T-helper 2 cell treated with Interferon-gamma antibody and Interleukin-4, amounts not matched to agents 100 ng/mL and 5 ng/mL, for 36 hours (primary cell): Measurements from ENCODE around the gene BRME1. TPM values are rescaled to one million over a fixed set of nuclear protein-coding genes. Genes with fewer than 3 reads are reported as not detected.

ENCODE experiments used
- intact Hi-C: fragments of 100-400 bp; cut with micrococcal nuclease; formaldehyde crosslinking; loops from one replicate; pipeline ENCODE4 v1.15.1; 2023
- total RNA-seq: library from RNA; stranded (reverse); gene quantifications from 2 replicates; pipeline ENCODE4 v1.2.3, GENCODE V29; 2022

Gene BRME1
- total RNA-seq, 1 donor from 2014 or later = 10.5 TPM

DNA sequence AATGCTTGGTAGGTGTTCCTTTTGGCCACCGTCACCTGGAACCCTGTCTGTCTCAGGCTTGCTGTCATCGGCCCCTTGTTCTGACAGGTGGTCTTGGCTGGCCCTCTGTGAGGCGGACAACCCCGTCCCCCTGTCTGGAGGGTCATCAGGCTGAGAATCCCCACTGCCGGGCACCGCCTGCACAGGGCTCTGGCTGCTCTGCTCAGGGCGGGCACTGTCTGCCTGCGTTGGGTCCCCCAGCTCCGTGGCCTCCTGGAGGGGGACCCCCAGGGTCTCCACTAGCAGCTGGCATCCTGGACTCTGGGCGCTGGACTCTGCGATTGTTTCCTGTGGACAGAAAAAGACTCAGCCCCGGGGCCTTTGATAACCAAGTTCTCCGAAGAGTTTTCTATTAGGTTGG is 15.8 kb downstream of the BRME1 start:
- intact Hi-C loops = no loop called here

DNA sequence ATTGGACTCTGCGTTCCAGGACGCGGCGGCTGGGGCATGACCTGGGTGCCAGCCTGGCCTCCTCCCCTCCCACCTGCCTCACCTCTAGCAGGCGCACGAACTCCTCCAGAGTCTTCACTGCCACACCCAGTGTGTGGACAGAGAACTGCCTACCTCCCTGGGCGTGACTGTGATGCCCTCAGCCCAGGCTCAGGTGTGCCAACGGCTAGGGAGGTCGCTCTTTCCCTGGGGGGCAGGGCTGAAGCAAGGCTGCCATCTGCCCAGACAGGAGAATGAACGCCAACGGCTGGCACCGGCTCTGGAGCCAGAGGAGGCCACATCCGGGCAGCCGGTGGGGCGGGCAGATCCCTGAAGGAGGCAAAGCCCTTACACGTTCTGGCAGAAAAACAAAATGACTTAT is 17.6 kb downstream of the BRME1 start:
- intact Hi-C loops = no loop called here

DNA sequence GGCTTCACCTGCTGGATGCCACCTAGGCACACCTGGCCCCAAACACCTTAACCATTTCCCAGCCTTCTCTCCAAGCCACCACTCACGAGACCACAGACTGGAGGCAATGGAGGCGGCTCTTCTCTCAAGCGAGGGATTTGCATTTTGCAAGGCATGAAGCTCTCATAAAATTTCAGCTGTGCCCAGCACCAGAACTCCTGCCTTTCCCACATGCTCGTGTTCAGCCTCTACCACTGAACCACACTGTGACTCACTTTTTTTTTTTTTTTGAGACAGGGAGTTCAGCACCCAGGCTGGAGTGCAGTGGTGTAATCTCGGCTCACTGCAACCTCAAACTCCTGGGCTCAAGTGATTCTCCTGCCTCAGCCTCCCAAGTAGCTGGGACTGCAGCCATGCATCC is 18.4 kb downstream of the BRME1 start:
- intact Hi-C loops = no loop called here

DNA sequence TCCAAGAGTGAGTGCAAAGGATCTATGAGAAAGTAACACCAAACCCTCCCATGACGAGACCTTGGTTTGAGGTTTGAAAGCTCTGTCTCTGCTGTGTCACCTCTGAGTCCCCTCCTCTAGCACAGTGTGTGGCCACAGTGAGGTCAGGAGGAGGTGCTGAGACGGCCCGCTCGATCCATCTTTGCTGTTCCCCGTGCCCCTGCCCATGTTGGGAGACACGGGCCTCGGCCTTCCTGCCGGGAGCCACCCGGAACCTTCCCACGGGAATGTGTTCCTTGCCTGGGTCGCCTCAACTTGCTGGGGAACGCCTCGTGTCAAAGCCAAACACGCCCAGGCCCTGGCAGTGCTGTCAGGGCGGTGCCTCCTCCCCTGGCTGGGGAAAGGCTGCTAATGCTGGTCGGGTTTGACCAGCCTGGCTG is 18.9 kb downstream of the BRME1 start:
- intact Hi-C loops = no loop called here

DNA sequence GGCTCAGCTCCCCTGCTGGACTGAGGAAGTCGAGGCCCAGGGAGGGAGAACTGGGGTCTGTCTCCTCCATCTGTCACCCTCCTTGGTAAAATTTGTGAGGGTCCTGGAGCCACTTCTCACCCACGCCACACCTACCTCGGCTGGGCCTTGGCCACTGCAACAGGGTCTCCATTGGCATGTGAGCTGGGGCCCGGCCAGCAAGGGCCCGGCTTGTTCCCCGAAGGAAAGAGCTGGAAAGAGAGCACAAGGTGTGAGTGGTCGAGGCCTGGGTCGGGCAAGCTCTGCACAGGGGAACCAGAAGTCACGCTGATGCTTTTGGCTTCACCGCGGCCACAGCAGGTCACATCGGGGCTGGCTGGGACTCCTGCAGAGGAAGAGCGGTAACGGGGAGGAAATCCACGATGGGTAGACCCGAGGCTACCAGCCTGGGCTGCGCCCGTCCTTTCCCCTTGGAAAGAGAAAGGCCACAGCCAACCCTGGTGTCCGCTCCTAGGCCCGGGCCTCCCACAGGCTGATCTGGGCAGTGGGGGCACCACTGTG is 20.0 kb downstream of the BRME1 start:
- intact Hi-C loops = no loop called here

DNA sequence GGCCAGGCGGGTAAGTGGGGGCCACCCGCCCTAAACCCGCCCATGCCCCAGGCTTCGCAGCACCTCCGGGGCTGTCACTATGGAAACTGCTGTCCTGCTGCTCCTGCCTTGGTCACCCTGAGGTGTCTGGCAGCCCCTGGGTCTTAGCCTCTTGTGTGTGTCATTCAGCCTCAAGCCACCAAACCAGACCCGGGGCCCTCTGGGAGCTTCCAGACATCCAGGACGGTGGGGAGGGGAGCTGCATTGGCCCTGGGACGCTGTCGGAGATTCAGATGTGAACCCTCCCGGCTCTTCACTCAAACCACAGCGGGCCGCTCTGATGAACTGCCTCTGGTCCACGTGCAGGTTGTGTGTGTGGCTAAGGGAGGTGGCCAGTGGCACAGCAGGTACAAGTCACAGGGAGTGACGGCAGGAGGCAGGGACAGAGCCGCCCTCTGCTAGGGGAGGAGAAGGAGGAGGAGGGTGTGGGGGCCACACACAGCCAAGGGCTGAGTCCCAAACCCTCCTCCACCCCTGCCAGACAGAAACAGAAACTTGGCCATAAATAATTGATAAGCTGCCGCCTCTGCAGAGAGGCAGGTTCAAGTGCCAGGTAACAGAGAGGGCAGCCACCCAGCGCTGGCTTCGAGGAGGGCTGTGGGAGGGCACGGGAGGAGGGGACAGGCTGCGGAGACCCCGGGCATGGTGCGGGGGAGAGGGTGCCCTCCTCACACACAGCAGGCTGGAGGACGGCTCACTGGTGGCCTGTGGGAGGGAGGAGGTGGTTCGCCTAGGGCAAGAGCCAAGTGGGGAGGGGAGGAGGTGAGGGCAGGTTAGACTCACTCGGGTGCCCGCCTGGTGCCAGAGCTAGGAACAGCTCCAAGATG is 21.0 kb downstream of the BRME1 start:
- intact Hi-C loops = loop anchor here (5.0 kb wide), 2 partner anchors 147 to 172 kb away; partner anchors contain the start of gene IL27RA

DNA sequence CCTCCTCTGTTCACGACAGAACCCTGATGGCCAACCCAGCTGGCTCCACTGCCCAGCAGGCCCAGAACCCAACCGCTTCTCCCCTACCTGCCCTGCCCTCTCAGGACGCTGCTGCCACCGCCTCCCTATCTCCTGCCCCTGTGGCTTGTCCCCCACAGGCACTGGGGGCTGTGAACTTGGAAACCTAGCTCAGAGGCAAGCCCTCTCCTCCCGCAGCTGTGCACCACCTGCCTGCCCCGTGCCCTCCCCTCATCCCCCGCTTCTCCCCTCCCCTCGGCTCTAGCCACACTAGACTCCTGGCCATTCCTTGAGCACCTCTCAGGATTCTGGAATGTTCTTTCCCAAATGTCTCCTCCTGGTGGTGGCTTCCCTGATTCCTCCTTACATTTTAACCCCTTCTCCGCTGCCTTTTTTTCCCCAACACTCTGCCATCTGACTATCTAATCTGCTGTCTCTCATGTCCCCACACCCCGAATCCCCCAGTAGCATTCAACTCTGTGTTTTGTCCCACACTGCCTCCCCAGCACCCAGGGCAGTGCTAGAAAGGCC is 22.3 kb downstream of the BRME1 start:
- intact Hi-C loops = loop anchor here (5.0 kb wide), 2 partner anchors 149 to 174 kb away; partner anchors contain the start of gene IL27RA

DNA sequence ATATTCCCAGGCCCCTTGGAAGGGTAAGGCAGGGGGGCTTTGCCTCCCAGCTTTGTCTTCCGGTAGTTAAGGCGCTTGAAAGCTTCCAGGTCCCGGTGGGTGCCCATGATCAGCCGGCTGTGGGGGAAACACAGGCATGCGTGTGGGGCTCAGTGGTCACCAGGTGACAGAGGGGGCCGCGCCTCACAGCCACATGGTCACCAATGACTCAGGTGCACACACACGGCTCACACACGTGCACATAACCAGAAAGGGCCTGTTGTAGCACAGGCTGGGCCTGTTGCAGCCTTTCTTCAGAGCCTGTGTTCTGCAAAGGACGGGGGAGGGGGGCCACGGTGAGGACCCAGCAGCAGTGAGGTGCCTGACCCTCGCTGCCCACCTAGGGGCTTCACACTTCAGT is 23.1 kb downstream of the BRME1 start:
- intact Hi-C loops = loop anchor here (5.0 kb wide), 2 partner anchors 149 to 174 kb away; partner anchors contain the start of gene IL27RA

DNA sequence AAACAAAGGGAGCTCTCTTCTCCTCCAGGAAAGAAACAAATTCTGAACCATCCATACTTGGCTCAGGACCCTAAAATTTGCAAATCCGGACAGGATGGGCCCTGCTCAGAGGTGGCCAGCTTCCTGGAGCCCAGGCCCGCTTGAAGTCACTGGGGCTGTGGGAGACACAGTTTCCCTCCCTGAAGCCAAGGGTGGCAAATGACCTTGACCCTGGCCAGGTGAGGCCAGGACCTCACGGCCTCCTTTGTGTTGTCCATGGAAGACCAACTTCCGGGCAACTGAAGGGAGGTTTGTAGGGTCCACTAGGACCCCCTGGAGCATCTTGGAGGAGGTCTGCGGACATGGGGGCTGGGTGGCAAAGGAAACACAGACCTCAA is 23.5 kb downstream of the BRME1 start:
- intact Hi-C loops = loop anchor here (5.0 kb wide), 2 partner anchors 150 to 175 kb away; partner anchors contain the start of gene IL27RA

DNA sequence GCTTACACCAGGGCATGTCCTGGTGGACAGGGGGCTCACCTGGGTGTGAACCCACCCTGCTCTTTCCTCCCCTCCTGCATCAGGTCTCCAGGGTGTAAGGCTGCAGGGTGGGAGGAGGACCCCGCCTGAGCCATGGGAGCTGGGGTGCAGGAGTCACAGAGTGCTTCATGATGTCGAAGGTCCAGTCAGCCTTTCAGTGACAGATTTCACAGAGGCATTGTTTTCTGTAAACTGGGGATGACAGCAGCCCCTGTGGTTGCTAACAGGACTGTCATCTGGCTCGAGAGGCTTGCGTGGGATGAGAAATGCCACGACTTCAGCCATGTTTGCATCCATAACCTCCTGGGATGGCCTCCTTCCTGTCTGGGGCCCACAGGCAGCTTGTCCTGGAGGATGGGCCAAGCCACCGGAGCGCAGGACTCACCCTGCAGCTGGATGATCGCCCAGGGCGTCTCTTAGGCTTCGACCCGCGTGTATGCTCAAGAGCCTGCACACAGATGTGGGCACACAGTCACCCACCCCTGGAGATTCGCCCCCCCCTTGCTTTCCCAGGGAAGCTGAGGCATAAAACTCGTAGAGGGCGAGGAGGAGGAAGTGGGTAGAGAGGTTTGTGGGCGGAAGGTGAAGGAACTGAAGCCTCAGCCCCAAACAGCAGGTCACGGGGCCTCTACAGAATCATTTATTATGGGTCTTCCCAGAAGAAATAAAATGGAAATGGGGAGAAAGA is 24.1 kb downstream of the BRME1 start:
- intact Hi-C loops = loop anchor here (2.0 to 5.0 kb wide), 3 partner anchors 71 to 175 kb away; partner anchors contain the start of genes DCAF15 and IL27RA

DNA sequence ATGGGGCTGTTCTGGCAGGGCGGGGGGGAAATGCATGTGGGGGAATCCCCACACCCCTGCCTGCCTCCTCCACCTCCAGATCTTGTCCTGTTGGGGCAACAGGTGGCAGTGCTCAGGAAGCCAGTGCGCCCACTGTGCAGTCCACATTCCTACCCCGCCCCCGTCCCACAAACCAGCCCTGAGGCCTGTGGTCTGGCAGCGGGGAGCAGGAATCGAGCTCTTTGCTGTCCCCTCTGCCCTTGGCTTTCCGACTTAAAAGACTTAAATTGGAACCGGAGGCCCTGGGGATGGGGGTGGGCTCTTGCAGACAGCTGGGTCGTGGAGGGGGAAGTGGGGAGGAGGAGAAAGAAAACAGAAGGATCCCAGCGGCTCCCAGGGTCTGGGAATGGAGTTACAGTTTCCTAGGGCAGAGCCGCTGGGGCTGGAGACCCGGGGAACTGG is 24.6 kb downstream of the BRME1 start:
- intact Hi-C loops = loop anchor here (2.0 to 5.0 kb wide), 3 partner anchors 72 to 176 kb away; partner anchors contain the start of genes DCAF15 and IL27RA

DNA sequence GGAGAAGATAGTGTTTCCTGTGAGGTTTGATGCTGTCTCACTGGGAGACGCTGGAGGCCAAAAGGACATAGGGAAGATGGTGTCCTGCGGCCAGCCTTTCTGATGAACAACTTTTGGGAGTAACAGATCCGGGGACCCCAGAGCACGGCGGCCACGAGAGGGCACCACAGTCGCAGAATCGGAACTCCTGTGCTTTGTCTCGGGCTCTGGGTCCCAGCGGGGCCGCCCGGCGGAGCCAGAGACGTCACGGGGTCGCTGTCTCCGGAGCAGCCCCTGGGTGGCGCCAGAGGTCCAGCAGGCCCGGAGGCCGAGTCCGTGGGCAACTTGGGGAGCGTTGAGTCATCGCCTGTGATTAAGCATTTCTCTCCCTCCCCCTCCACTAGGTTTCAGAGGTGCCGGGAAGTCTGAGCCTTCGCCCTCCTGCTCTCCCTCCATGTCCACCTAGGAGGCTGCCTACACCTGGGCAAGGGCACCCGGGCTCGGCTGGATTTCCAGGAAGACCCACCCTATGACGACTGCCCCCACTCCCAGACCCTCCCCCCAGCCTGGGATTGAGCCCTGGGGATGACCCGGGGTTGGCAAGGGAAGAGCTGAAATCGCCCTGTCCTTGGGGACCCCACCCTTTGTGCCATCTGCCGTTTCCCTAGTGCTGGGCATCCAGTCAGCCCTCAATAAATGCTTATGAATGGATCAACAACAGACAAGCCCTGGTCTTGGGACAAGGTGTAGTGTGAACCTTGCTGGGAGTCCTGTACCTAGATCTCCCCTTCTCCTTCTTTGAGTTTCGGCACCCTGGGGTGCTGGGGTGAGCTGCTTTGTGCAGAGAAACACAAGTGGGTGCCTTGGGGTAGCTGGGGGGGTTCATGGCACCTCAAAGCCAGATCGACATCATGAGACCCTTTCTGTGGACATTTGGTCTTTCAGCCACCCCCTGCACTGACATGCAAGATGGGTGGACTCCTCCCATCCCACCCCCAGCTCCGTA is 25.6 kb downstream of the BRME1 start:
- intact Hi-C loops = loop anchor here (1.0 to 5.0 kb wide), 8 partner anchors 72 to 256 kb away; partner anchors contain the start of genes ASF1B, DCAF15 and IL27RA

DNA sequence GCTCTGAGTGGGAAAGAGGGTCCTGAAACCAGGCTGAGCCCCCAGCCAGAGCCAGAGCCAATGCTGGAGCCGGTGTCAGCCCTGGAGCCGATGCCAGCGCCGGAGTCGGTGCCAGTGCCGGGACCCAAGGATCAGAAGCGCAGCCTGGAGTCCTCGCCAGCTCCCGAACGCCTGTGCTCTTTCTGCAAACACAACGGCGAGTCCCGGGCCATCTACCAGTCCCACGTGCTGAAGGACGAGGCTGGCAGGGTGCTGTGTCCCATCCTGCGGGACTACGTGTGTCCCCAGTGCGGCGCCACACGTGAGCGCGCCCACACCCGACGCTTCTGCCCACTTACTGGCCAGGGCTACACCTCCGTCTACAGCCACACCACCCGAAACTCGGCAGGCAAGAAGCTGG is 28.6 kb downstream of the BRME1 start:
- intact Hi-C loops = no loop called here

DNA sequence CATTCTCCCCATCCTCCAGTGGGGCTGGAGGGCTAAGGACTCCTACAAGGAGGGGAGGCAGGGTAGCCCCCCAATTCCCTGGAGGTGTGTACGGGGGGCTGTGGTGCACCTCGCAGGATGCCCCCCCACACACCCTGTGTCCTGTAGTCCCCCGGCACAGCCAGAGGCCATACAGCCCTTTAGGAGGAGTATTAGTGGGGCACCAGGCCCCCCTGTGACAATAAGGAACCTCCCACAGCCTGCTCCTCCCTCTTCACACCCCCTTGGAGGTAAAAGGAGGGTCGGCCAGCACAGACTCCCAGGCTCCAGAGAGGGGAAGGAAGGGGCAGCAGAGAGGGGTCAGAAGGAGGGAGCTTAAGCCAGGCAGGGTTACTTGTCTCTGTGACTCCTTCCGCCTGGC is 29.1 kb downstream of the BRME1 start, which contains the start of gene NANOS3:
Gene NANOS3 (plus strand): TSS at position 301 of the 400 bp plus-strand sequence. CDS start 115 bp downstream, outside the sequence.
- intact Hi-C loops = no loop called here

DNA sequence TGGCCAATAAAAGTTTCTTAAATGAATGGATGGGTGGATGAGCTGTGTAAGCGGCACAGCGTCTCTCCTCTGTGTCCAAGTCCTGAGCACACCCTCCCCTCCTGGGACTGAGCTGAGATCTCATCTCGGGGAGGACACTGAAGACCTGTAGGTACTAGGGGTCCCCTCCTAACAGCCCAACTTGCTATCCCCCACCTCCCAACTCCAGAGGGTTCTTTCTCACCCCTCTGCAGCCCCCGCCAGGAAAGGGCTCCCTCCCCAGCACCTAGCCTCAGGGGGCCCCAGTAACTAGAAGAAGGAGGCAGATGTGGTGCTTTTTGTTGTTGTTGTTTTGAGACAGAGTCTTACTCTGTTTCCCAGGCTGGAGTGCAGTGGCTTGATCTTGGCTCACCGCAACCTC is 30.1 kb downstream of the BRME1 start:
- intact Hi-C loops = no loop called here

DNA sequence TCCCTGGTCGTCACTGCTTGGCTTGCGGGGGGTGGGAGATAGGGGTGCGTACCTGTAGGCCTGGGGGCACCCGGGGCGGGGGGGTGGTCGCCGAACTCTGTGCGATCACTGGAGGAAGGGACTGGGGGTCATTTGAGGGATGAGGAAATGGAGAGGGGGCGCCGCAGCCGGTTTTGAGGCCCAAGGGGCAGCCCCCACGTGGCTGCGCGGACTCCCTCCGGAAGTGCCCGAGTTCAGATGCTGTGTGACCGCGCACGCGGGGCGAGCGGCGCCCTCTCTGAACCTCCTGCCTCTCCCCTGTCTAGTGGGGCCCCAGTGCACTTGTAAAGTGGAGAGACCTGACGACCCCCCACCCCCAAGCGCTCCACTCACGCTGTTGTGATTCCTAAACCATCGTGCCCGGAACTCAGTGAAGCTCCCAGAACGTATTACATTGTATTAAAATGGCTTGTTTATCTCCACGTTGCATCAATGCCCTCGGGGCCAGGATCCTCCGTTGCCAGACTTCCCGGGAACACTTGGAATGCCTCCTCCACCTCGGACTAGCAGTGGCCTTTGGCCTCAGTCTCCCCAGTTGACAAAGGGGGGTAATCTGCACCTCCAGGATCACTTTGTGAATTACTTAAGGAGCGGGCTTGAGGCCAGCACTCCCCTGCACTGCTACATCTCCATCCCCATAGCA is 31.9 kb downstream of the BRME1 start:
- intact Hi-C loops = no loop called here

DNA sequence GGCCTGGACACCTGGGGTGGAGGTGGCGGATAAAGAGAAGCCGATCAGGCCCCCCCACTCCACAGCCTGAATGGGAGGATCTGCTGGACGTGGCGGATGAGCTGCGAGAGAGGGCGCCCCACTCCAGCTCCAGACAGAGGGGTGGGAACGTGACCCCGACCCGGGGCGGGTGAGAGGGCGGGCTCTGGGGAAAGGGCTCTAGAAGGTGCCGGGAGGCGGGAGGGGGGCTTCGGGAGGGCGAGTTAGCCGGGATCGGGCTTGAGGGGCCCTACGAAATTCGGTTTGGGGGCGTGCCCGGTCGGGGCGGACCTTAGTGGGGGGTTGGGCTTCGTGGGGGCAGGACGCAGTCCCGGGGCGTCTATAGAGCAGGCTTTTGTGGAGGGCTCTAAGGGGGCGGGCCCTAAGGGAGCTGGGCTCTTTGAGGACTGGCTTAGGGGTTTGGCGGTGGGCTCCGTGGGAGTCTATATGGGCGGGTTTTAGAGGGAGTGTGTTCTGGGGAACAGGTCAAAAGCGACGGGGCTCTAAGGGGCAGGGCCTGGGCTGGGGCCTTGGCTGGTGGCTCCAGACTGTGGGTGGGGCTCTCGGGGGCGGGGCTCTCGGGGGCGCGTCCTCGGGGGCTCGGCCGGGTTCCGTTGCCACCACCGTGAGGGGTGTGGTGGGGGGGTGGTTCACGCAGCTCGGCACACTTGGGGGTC is 33.1 kb downstream of the BRME1 start:
- intact Hi-C loops = no loop called here

DNA sequence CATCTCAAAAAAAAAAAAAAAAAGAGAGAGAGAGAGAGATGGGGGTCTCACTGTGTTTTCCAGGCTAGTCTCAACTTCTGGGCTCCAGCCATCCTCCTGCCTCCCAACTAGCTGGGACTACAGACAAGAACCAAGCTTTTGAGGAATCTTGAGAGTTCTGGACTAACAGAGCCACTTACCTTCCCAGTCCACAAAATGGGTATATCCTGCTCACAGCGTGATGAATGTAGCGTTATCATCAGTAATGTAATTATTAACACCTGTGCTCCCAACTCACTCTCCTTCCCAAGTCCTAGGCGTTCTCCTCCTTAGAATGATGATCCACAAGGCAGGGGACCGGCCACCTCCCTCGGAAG is 33.6 kb downstream of the BRME1 start:
- intact Hi-C loops = no loop called here

DNA sequence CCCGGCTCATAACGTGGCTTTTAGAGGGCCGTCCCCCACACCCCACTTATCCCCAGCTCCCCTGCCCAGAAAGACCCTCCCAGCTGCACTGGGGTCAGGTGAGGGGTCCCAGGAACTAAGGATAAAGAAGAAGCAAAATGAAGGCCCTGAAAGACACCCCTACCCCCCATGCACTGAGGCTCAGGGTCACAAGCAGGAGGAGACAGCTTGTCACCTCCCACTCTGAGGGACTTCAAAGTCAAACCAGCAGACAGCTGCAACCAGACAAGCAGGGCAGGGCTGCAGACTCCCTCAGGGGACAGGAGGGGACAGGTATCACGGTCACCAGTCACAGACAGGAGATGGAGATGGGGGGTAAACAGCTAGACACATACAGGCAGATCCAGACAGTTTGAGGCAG is 35.0 kb downstream of the BRME1 start:
- intact Hi-C loops = no loop called here
